ENCODE data around the gene TSPY4. TPM values are rescaled to one million over a fixed set of nuclear protein-coding genes. Genes with fewer than 3 reads are reported as not detected.
"Not testable (repeated sequence)": the region's sequence is repeated elsewhere in the genome, so short reads cannot be mapped to it uniquely, and the experiment has no call there.

Gene TSPY4, protein sequence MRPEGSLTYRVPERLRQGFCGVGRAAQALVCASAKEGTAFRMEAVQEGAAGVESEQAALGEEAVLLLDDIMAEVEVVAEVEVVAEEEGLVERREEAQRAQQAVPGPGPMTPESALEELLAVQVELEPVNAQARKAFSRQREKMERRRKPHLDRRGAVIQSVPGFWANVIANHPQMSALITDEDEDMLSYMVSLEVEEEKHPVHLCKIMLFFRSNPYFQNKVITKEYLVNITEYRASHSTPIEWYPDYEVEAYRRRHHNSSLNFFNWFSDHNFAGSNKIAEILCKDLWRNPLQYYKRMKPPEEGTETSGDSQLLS
- polyA plus RNA-seq (ENCODE audit: low read depth in 6 of 6): not detected

DNA sequence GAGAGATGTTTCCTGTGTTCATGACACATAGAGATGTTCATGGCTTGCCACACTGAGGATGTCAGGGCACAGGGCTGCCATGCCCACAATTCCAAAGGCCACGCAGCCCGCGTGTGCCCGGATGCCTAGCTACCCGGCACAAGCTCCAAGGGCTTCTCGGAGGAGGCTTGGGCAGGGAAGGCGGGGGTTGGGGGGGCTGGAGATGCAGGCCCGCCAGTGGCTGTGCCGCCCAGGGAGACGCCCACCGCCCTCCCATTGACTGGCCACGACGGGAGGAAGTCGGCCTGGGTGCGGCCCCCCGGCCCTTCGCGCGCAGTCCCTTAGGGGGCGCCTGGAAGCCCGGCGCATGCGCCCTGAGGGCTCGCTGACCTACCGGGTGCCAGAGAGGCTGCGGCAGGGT is at the start of gene TSPY4:
TSPY4 (plus strand) TSS at position 301 of the 400 bp plus-strand sequence; CDS start at position 347, 46 bp downstream.
- not testable (repeated sequence) for H3K4me3 Mint-ChIP-seq; H3K36me3 Mint-ChIP-seq; H3K27me3 Mint-ChIP-seq; H3K9me3 Mint-ChIP-seq; DNase-seq; H3K4me1 Mint-ChIP-seq; ATAC-seq (ENCODE audit: low read depth in 2 of 2); H3K27ac Mint-ChIP-seq

DNA sequence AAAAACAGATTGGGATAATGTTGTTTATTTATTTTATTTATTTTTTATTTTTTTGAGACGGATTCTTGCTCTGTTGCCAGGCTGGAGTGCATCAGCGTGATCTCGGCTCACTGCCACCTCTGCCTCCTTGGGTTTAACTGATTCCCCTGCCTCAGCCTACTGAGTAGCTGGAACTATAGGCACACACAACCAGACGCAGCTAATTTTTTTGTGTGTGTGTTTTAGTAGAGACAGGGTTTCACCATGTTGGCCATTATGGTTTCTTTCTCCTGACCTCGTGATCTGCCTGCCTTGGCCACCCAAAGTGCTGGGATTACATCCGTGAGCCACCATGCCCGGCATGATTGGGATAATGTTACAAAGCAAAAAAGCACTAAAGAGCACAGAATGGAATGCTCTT is 16.3 kb upstream of the TSPY4 start:
- Mint-ChIP-seq H3K27me3 (no peaks in the 10 kb centered on the region), H3K4me1 (no peaks in the 10 kb centered on the region), H3K27ac (no peak overlapping the region), H3K9me3 (no peaks in the 10 kb centered on the region), H3K36me3 (no peaks in the 10 kb centered on the region), H3K4me3 (no peak overlapping the region)
- ATAC-seq (ENCODE audit: low read depth in 2 of 2) (no peak), DNase-seq (no peak)

DNA sequence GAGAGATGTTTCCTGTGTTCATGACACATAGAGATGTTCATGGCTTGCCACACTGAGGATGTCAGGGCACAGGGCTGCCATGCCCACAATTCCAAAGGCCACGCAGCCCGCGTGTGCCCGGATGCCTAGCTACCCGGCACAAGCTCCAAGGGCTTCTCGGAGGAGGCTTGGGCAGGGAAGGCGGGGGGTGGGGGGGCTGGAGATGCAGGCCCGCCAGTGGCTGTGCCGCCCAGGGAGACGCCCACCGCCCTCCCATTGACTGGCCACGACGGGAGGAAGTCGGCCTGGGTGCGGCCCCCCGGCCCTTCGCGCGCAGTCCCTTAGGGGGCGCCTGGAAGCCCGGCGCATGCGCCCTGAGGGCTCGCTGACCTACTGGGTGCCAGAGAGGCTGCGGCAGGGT is 20.2 kb downstream of the TSPY4 start, which contains the start of gene TSPY8:
TSPY8 (plus strand) TSS at position 301 of the 400 bp plus-strand sequence; CDS start at position 347, 46 bp downstream.
- H3K27ac Mint-ChIP-seq; H3K9me3 Mint-ChIP-seq; H3K27me3 Mint-ChIP-seq; H3K36me3 Mint-ChIP-seq; H3K4me1 Mint-ChIP-seq; ATAC-seq (ENCODE audit: low read depth in 2 of 2); DNase-seq; H3K4me3 Mint-ChIP-seq: not testable (repeated sequence)

Other genes starting within 250 kb of the TSPY4 start
- gene TSPY8, start 20.3 kb downstream of the TSPY4 start, polyA plus RNA-seq (ENCODE audit: low read depth in 6 of 6): not detected
- gene TSPY3, start 61.0 kb downstream of the TSPY4 start, polyA plus RNA-seq (ENCODE audit: low read depth in 6 of 6): not detected
- not detected for gene TSPY1, start 129.5 kb downstream of the TSPY4 start, polyA plus RNA-seq (ENCODE audit: low read depth in 6 of 6)
- not detected for gene TSPY9, start 149.8 kb downstream of the TSPY4 start, polyA plus RNA-seq (ENCODE audit: low read depth in 6 of 6)
- not detected for gene TSPY10, start 190.4 kb downstream of the TSPY4 start, polyA plus RNA-seq (ENCODE audit: low read depth in 6 of 6)